Measurements from ENCODE around the gene MEGF6. TPM values are rescaled to one million over a fixed set of nuclear protein-coding genes. Genes with fewer than 3 reads are reported as not detected.
"Not testable (repeated sequence)": the region's sequence is repeated elsewhere in the genome, so short reads cannot be mapped to it uniquely, and the experiment has no call there.

Gene MEGF6
- polyA plus RNA-seq, 3 donors: 6.6 to 16.3 (median 11.7) TPM

DNA sequence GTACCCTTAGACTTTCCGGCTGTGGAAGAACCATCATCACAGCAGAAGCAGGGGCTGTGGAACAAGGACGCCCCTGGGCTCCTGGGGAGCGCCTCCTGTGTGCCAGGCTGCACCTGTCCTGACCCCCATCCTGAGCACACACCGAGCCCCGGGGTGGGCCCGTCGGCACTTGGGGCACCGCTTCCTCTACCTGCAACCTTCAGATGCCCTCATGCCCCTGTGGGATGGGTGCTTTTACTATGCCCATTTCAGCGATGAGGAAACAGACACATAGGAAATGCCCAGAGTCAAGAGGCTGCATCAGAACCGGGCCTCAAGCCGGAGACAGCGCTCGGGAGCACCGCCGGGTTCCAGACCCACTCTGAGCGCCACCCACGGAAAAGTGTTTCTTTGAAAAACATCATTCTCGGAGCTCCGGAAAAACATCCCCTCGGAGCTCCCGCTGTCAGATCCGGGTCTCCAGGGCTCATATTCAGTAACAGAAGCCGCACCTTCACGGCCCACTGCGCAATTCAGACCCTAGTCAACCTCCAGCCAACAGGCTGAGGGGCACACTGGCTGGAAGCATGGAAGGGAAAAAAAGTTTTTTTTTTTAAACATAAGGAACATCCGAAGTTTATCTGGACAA lies 21.5 kb upstream of the MEGF6 start:
- no peak overlapping the region for H3K27ac ChIP-seq (ENCODE audit: low read depth, low read length)
- 95 to 96% (median 96%) methylated on average over 26 of the region's 26 CpGs for WGBS, 3 donors

DNA sequence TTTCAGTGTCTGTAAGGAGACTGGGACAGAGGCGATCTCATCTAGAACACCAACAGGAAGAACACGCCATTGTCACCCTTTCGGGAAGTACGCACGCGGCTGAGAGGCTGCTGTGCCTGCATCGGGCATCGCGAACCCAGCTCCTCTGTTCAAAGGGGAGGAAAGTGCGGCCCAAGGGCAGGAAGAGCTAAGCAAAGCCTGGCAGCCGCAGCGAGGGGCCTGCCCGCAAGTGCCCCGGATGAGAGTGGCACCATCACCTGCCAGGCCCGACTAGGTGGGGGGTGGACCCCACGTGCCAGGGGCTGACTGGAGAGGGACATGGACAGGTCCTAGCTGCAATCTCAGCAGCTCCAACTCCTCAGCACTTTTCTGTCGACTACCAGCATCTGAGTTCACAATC lies 21.0 kb upstream of the MEGF6 start:
- WGBS, 3 donors: 93 to 96% (median 95%) methylated on average over 15 to 17 of the region's 17 CpGs
- no peak overlapping the region for H3K27ac ChIP-seq (ENCODE audit: low read depth, low read length)

DNA sequence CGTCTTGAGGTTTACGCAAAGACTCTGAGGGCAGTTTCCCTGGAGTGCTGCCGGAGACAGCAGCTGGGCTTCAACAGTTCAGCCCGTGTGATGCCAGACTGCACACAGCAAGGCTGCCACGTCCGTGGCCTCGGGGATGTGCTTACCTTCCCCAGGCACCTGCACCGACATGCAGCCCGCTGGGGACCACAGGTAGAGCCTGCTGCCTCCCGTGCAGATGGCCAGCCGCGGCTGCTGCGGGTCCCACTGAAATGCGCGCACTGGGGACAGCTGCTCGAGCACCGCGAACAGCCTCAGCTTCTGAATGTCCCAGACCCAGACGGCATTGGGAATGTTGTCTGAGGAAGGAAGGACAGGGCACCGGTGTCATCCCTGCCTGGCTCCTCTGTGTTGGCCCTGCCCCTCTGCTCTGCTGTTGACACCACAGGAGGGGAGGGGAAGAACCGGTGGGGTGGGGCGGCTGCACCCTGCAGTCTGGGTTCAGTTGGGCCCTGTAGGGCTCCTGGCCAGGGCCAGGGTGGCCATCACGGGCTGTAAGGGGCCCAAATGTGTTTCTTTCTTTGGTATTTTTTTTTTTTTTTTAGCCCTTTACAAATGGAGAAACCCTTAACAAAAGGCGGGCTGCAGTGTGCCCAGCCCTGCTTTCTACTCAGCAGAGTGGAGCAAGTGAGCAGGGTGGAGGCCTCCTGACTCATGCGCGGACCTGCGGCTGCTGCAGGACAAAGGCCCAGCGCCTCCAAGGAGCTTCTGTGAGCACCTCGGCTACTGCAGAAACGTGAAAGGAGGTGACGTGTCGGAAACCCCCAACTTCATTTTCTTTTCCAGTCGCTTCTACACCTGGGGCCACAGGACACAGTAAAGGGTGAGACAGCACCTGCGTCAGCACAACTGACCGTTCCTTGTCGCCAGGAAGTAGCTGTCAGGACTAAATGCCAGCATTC lies 20.3 kb upstream of the MEGF6 start:
- H3K27ac ChIP-seq (ENCODE audit: low read depth, low read length): no peak overlapping the region
- WGBS, 3 donors: 88 to 93% (median 89%) methylated on average over 36 of the region's 36 CpGs

DNA sequence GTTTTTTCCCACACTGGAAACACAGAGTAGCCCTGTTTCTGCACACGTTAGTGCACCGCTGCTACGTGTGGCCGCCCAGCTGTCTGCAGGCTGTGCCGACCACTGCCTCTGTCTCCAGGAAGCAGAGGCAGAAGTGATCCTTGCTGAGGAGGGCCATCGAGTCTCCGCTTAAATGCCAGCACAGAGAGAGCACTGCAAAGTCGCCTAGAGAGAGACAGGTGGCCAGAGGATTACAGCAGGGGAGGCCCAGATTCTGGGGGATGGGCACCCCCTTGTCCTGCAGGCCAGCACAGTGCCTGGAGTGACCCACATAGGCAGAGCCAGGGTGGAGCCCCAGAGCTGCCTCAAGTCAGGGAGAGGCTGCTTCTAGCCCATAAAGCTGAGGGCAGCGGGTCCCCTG lies 19.6 kb upstream of the MEGF6 start:
- WGBS, 3 donors: 79 to 86% (median 82%) methylated on average over 9 of the region's 9 CpGs
- no peak overlapping the region for H3K27ac ChIP-seq (ENCODE audit: low read depth, low read length)

DNA sequence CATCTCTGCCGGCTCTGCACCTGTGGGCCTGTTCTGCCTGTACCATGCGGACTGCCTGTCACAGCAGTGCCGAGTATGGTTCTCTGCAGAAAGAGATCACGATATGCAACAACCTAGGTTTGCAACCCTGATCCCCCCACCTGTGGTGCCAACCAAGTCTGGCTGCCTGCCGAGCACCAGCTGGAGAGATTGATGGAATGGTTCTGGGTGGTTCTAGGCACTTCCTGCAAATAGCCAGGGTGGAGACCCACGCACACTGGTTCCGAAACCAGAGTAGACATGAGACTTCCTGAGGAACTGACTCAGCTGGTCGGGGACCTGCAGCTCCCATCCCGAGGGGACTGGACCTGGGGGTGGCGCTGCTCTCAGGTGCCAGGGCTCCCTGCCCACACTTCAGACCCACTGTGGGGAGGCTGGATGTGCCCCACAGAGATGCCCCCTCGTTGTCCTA lies 18.9 kb upstream of the MEGF6 start:
- H3K27ac ChIP-seq (ENCODE audit: low read depth, low read length): no peak overlapping the region
- 54 to 79% (median 61%) methylated on average over 10 to 11 of the region's 11 CpGs for WGBS, 3 donors

DNA sequence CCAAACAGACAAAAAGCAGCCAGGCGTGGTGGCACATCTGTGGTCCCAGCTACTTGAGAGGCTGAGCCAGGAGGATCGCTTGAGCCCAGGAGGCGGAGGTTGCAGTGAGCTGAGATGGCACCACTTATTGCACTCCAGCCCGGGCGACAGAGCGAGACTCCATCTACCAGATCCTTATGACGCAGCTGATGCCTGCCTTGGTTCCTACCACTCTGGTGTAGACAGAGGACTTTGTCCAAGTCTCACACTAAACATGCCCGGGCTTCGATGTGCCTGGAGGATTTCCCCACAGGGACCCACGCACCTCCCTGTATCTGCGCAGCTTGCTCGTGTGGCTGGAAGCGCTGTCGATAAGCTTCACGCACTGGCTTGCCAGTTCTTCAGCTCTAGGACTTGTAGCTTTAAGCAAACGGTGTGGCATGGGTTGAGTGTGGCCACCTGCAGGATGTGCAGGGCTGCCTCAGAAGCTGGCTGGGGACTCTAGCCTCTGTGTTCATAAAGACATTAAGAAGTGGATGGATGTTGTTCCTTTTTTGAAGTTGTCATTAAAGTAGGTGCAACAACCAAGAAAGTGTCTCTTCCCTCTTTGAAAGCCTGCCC lies 18.4 kb upstream of the MEGF6 start:
- H3K27ac ChIP-seq (ENCODE audit: low read depth, low read length): no peak overlapping the region
- 89 to 94% (median 92%) methylated on average over 15 to 16 of the region's 16 CpGs for WGBS, 3 donors

DNA sequence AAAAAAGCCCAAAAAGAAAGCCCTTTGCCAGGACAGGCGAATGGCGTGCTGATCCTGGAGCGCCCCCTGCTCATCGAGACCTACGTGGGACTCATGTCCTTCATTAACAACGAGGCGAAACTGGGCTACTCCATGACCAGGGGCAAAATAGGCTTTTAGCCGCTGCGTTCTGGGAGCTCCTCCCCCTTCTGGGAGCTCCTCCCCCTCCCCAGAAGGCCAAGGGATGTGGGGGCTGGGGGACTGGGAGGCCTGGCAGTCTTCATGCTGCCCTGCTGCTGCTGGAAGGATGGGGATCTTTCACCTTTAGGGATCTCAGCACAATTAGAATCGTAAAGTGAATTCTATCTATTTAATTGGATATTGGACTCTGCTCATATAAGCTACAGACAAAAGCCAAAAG lies 17.1 kb upstream of the MEGF6 start:
- H3K27ac ChIP-seq (ENCODE audit: low read depth, low read length): no peak overlapping the region
- WGBS, 3 donors: 84 to 94% (median 86%) methylated on average over 10 of the region's 10 CpGs

DNA sequence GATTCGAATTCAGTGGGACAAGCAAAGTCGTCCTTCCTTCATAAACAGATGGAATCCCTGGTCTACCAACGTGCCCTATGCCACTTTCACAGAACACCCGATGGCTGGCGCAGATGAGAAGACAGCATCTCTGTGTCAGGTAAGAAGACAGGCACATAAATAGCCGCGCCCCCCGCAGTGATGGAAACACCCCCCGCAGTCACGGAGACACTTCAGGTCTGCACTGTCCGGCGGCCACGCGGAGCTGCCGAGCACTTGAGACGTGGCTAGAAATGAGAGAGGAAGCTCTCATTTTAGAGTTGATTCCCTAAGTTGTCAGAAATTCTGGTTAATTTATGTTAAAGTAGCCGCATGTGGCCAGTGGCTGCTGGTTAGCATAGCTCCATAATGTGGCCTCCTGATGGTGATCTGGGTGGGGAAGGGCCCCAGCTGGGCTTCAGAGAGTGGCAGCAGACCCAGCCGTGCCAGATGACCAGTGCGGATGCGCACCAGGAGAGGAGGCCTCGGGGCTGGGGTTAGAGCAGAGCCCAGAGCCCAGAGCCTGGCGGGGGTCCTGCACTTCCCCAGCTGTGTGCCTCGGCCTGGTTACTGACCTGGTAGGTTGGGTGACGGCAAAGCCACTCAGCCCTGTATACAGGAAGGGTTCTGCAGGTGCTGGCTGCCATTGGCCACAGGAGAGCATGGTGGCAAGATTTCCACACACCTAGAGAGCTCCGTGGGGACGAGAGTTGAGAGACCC lies 16.4 kb upstream of the MEGF6 start:
- 92 to 93% (median 93%) methylated on average over 26 of the region's 26 CpGs for WGBS, 3 donors
- no peak overlapping the region for H3K27ac ChIP-seq (ENCODE audit: low read depth, low read length)

DNA sequence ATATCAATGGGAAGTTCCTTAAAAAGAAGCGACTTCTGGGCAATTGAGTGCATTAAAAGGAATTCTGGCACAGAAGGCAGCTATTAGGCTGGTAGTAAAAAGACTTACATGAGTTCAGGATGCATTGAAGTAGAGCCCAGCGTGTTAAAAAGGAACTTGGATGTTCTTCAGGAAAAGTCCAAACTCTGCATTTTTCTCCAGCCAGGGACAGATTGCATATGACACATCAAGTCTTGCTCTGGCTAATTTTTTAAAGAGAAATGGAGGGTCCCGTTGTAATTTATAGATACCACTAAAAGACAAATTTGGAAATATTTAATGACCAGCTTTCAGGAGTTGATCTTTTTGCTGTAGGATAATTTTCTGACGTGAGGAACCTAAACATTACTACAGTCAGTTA lies 14.7 kb upstream of the MEGF6 start:
- WGBS, 3 donors: 76 to 83% (median 81%) methylated on average over 4 of the region's 4 CpGs
- H3K27ac ChIP-seq (ENCODE audit: low read depth, low read length): no peak overlapping the region

DNA sequence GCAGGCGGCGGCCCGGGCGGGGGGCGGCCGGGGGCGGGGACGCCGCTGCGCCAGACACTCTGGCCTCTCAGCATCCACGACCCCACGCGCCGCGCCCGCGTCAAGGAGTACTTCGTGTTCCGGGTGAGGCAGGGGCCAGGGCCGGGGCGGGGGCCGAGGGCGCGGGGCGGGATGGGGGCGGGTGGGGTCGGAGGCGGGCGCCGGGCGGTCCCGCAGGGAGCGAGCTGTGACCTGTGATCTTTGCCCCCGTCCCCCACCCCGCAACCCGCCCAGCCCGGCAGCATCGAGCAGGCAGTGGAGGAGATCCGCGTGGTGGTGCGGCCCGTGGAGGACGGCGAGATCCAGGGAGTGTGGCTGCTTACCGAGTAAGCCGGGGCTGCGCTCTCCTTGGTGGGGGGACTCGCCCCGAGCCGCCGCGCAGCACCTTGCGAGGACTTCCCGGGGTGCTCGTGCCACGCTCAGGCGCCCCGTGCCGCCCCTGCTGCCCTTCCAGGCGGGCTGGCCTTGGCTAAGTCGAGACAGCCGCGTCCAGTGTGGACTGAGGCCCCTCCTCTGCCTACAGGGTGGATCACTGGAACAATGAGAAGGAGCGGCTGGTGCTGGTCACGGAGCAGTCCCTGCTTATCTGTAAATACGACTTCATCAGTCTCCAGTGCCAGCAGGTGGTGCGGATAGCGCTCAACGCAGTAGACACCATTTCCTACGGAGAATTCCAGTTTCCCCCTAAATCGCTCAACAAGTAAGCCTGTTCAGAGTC lies 14.0 kb upstream of the MEGF6 start:
- WGBS, 3 donors: 3 to 5% (median 3%) methylated on average over 46 to 71 of the region's 71 CpGs
- H3K27ac ChIP-seq (ENCODE audit: low read depth, low read length): no peak overlapping the region

DNA sequence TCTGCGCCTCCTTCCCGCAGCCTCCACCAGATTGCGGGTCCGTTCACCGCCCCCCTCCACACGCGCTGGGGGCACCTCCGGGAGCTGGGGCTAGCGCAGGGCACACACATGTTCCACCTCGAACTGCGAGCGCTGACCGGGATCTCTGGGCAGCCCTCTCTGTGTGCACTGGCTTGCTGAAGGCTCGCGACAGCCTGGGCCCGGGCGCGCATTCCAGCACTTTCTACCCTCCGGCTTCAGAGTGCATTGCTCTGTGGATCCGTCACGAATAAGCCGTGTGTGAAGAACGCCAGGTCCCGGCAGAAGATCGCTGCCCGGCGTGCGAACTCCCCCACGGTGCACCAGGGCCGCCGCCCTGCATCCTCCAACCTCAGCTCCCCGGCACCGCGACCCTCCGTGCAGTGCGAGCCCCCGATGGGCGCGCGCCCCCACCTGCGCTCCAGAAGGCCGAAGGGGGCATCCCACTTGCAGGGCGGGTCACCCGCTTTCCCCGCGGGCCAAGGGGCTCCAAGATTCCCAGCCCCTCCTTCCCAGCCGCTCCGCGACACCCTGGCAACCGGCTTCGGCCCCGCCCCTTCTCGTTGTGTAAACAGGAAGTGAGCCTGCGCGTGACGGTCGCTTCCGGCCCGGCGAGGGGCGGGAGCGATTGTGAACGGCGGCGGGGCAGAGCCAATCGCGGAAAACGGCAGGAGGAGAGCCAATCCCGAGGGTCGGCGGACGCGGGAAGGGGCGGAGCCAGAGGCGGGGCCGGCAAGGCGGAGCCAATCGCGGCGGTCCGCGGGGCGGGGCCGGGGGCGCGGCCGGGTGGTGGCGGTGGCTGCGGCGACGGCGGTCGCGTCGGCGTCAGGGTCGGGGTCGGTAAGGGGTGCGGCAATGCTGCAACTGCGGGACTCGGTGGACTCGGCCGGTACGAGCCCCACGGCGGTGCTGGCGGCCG lies 13.2 kb upstream of the MEGF6 start, which contains the start of gene TPRG1L:
Gene TPRG1L, plus strand, starts transcription at position 816 of the 937 bp plus-strand sequence. Its CDS starts 58 bp downstream, at position 874.
- no peak within 1 kb of the TSS for H3K27ac ChIP-seq (ENCODE audit: low read depth, low read length)
- 0 to 1% (median 0%) methylated on average over 88 to 107 of the region's 108 CpGs for WGBS, 3 donors

DNA sequence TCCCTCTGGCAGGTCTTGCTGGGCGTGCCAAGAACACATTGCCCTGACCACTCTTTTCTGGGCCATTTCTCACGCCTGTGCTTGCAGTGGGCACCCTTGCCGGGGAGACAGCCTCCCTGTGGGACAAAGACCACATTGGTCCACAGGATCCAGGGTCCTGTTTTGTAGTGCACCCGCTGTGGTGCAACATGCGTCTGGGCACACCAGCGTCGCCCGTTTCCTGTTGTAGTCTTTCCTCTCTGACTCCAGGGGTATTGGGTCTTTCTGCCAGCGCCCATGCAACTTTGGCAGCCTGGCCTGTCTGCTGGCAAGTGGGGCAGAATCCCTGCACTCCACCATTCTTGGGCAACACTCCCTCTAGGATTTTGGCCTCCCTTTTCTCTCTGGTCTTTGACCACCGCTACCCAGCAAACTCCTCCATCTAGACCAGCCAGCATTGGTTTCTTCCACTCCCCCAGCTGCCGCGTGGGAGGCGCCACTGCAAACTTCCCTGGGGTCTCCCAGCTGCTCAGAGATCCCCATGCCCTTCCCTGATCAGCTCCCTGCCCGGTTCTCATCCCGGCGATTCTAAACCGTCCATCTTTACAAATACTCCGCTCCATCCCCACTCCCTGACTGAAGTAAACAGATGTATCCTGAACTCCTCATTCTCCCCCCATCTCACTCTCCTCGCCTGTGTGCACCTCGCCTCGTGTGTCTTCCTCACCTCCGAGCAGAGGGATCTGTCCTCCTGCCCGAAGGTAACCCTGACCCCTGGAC lies 12.3 kb upstream of the MEGF6 start:
- 23 to 33% (median 31%) methylated on average over 23 of the region's 23 CpGs for WGBS, 3 donors
- H3K27ac ChIP-seq (ENCODE audit: low read depth, low read length): no peak overlapping the region

DNA sequence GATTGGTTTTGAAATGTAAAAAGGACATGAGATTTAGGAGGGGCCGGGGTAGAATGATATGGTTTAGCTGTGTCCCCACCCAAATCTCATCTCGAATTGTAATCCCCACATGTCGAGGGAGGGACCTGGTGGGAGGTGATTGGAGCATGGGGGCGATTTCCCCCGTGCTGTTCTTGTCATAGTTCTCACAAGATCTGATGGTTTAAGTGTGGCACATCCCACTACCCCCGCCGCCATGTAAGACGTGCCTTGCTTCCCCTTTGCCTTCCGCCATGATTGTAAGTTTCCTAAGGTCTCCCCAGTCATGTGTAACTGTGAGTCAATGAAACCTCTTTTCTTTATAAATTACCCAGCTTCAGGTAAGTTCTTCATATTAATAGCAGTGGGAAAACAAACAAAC lies 10.8 kb upstream of the MEGF6 start:
- WGBS, 3 donors: 83 to 87% (median 86%) methylated on average over 9 of the region's 9 CpGs
- not testable (repeated sequence) for H3K27ac ChIP-seq (ENCODE audit: low read depth, low read length)

DNA sequence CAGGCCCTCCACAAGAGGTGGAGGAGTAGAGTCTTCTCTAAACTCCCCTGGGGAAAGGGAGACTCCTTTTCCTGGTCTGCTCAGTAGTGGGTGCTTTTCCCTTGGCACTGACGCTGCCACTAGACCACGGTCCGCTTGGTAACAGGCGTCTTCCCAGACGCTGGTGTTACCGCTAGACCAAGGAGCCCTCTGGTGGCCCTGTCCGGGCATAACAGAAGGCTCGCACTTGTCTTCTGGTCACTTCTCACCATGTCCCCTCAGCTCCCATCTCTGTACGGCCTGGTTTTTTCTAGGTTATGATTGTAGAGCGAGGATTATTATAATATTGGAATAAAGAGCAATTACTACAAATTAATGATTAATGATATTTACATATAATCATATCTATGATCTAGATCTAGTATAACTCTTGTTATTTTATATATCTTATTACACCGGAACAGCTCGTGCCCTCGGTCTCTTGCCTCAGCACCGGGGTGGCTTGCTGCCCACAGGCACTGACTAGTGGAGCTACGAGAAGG lies 9.9 kb upstream of the MEGF6 start:
- not testable (repeated sequence) for H3K27ac ChIP-seq (ENCODE audit: low read depth, low read length)
- 26 to 30% (median 27%) methylated on average over 11 to 15 of the region's 15 CpGs for whole genome bisulfite sequencing, 3 donors

DNA sequence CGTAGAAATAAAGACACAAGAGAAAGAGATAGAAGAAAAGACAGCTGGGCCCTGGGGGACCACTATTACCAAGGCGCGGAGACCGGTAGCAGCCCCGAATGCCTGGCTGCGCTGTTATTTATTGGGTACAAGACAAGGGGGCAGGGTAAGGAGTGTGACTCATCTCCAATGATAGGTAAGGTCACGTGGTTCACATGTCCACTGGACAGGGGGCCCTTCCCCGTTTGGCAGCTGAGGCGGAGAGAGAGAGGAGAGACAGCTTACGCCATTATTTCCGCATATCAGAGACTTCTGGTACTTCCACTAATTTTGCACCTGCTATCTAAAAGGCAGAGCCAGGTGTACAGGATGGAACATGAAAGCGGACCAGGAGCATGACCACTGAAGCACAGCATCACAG lies 9.4 kb upstream of the MEGF6 start:
- 74 to 88% (median 82%) methylated on average over 12 of the region's 12 CpGs for WGBS, 3 donors
- no peak overlapping the region for H3K27ac ChIP-seq (ENCODE audit: low read depth, low read length)

Data from adipose tissue (tissue), 3 donors.